GM18508 (cell line): Measurements from ENCODE around the gene MAT2B.

Source experiments
- ATAC-seq: cut with Tn5 transposase; IDR thresholded peaks from one replicate; pipeline ENCODE4 v1.9.1; 2021; ENCODE audit warnings: moderate number of reproducible peaks; ENCODE audit not compliant: insufficient read depth, unreplicated experiment

Gene MAT2B

DNA sequence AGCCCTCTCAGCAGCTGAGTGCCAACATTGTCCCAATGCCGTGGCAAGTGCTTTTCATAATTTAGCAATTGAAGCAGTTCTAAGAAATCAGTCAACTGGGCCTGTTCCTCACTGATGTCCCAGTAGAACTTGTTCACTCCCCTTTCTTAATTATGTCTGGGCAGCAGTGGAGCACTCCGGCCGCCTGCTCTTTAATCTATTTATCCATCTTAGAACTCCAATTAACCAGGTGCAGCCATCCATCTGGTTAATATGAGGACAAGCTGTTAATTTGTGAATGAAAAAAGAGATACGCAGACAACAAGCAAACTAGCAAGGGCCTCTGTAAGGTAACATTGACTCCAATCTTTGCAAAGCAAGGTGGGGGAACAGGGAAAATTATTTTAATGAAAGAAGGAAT, 39.4 kb downstream of the MAT2B start:
- no peak for ATAC-seq

DNA sequence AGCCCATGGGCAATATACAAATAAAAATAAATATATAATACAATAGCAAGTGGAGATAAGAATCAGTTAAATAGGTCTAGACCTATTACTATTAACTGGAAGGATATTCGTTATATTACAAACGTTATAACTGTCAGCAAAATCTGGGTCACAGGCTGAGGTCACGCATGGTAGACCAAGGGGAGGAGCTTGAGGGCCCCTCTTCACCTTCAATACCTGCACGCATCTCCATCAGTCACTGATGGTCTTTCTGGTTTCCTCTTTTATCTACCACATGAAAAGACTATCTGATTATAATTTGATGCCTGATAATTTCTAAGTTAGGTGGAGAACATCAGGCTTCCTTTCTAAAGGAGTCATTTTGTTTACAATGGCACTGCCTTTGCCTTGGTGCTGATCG, 43.2 kb downstream of the MAT2B start:
- ATAC-seq, result no peak

DNA sequence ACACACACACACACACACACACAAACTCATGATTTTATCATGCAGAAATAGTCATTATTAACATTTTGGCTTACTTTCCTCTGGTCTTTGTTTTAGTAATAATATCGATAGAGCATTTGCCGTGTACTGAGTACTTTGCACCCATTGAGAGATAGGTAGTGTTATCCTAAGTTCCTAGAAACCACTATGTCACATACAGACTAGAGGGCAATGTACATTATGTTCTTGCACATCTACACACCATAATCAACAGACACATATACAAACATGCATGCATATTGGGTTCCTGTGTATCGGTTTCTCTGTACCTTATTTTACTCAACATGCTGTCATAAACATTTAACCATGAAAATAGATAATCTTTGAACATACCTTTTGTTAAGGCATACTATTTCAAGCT, 45.7 kb downstream of the MAT2B start:
- no peak for ATAC-seq

DNA sequence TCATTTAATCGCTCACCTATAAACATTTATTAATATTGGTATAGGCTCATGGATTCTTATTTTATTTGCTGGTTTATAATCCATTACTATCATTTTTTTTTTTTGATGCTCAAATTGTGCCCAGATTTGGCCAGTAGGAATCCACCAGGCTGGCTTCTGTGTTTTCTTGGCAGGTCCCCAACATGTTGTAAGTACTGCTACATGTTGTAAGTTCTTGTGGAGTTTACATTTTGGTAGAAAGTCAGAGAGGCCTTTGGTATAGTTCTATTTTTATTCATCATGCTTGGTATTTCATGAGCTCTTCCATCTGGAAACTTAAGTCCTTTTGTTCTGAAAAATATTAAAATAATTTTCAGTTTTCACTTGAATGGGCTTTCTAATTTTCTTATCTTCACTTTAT, 47.1 kb downstream of the MAT2B start:
- no peak for ATAC-seq

DNA sequence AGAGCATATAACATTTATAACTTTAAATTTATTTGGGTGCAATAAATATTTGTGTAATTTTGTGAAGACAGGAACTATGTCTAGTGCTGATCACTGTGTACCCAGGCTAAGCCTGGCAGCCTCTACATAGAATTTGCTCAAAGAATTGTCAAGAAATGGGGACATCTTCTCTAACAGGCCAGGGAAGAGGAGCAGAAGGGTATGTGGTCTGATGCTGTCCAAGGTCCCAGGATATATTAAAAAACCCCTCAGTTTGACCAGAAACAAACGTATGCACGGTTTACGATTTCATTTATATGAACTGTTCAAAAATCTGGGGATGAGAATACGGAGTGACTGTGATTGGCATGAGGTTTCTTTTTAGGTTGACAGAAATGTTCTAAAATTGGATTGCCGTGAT, 55.9 kb downstream of the MAT2B start:
- ATAC-seq, result no peak

DNA sequence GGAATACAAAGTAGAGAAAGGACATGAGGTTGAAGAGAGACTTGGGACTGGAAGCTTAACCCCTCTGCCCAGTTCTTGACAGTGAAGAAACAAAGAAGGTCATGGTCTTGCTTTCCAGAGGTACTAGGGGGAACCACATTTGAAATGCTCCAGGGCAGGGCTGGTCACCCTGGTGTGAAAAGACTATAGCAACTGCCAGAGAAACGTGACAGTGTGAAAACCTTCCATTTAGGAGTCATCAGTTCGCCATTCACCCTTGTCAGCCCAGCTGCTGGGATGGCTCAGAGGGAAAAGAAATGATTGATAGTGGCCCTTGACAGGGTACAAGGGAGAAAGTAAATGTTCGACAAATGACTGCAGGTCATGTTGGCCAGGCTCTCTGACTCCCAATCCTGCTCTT, 56.7 kb downstream of the MAT2B start:
- ATAC-seq, result no peak

DNA sequence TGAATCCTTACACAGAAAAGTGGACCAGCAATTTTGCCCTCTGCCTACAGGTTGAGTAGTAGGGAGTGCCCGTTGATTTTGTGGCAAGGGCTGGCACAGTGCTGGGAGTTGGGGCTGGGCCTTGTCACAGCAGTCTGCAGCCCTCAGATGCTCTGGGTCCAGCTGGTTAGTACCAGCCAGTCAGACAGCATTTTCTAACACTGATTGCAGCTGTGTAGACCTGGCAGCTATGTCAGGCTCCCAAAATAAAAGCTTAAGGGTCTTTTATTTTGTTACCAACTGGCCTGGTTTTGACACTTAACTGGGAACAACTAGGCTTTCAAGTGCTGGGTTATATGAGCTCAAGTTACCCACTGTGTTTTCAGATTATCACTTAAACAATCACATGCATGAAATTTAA, 57.7 kb downstream of the MAT2B start:
- ATAC-seq, result no peak

DNA sequence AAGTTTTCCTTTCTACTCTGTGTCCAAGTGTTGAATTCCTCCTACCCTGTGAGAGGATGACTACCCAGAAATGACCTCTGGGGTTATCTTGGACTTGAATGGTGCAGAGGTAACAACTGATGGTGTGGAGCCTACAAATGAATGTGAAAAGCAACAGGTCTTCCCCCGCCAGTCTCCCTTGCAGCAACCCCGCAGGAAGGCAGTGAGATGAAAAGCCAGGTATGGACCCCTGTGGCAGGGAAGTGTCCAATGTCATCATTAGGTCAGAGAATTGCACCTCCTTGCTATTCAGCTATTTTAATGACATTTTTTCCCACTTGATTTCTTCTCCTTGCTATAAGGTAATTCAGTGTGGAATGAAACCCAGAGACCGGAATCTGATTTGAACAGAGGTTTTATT, 58.5 kb downstream of the MAT2B start:
- ATAC-seq, result no peak

DNA sequence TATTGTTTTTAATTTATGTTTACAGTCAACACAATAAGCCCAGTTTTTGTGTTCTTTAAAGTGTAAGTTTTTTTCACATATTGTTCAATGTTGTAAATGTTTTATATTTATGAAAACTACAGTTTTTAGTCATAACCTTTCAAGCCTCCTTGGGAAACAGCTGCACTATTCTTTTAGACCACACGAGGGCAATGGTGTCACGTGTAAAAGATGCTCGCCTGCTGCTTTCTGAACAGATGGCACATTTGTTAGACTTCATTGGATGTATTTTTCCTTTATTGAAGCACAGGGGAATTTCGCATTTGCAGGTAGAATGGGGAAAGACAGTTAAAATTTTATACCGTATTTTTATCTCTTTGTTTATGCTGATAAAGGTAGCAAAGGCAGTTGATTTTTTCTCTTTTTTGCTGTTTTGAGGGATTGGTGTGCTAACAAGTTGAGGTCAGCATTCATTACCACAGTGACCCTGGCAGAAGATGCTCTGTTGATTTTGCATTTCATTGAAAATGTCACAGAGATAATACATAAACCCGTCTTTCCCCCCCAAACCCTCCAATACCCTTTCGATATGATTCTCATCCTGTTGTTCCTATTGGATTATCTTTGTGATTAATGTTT, 59.0 kb downstream of the MAT2B start:
- no peak for ATAC-seq

DNA sequence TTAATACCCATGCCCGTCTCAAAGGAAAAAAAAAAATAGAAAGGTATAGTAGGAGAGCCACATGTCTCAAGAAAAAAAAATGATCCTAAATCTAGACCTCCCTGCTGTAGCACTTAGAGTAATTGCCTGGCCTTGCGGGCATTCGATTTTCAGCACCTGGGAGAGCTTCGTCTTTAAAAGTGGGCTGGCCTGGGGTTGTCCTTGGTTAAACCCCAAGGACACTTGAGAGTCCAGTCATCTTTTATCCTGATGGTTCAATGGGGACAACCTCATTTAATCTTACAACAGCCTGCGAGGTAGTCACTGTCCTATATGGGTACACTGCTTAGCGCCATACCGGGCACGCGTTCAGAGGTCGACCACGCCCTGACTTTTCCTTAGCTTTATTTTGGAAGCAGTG, 60.1 kb downstream of the MAT2B start:
- ATAC-seq, result no peak

DNA sequence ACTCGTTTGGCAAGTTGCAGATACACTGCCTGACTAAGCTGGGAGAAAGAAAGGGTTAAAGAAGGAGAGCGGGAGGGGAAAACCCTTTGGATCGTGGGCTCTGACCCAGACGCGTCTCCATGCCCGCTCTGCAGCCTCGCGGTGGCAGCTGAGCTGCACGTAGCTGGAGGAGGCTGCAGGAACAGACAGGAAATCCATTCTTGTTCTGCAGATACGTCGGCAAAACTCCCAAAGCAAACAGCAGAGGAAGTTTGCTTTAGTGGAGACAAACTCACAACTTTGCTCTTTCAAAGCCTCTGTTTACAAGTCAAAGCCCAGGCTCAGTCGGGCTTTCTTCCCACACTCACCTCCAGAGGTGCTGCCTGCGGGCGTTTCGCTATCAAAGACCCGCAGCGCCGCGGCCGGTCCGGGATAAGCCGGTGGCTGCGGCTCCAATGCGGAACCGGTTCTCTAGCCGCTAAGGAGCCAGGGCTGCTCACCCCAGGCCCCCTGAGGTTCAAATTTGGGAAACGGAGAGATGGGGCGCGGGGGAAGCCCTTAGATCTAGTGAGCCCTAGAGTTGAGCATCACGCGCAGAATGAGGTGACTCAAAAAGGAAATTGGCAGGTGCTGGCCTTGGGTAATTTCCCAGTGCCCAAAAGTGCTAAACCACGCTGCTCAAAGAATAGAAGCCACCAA, 60.7 kb downstream of the MAT2B start:
- peak; percentile 63 for ATAC-seq

DNA sequence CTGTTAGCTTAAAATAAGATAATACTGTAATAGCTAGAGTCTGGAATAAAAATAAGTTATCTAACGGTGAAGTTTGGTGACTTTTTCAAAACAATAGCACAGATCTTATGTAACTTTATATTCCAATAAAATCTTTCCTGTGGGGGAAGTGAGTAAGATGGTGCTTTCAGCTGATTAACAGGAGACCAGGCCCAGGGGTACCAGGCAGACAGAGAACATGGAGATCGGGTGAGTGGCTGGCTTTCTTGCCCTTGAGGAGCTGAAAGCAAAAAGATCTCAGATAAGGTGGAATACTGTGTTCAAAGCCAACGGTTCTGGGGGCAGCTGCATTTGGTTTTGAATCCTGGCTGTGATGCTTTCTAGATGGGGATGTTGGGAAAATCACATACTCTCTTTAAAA, 61.3 kb downstream of the MAT2B start:
- no peak for ATAC-seq

DNA sequence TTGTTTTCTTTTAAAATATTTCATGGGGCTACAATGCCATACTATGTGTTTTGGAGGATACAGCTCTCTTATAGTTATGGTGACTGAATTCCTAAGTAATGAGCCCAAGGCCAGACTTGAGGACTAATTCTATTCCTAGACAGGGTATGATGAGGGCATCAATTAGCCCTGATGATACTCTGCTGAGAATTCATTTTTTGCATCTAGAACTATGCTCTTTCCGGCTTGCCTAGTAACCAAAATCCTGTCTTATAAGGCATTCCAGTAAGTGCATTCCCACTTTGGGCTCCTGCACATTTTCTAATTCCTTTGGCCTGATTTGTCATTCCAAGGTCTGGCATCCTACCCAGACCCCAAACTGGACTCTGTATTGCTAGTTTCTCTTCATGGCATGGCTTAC, 62.4 kb downstream of the MAT2B start:
- ATAC-seq, result no peak
